ENCODE measurements around the gene NCKAP5.
"Not testable (repeated sequence)": the region's sequence is repeated elsewhere in the genome, so short reads cannot be mapped to it uniquely, and the experiment has no call there.

Gene NCKAP5

GRCh38 chr2:132830321-132830827, 737.9 kb downstream of the NCKAP5 start:
- DNase-seq = no peak

DNA sequence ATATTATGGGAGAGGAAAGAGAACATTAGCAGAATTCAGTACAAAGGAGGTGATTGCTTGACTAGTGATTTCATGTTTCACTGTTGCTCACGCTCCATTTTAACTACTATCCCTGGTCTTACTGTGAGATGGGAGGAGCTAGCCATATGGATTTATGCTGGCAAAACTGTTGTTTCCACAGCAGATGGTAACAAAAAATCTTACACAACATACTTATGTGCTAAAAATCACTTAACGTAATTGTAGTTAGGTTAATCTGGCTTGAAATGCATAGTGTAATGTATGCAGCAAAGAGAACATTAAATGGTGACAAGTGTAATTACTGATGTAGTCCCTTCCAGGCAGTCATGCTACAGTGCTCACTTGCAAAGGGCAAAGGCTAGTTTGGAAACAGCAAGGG, 742.7 kb downstream of the NCKAP5 start:
- no peak for DNase-seq

DNA sequence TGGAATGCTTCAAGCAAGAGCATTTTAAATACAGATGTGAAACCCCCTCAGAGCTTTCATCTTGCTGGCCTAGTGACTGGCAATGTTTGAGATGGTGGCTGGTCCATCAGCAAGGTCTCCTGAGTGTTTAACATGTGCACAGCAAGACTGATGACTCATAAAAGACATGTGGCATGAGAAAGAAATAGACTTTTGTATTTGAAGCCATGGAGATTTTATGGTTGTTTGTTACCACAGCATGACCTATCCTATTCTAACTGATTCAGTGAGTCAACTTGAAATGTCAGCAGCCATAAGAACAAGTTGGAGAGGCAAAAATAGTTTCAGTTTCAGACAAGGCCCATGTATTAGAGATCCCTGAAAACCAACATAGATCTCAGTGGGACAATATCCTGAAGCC, 743.5 kb downstream of the NCKAP5 start:
- no peak for DNase-seq

- no peak for DNase-seq
These were observed 752.0 kb downstream of the NCKAP5 start for GRCh38 chr2:132816234-132816633.

DNA sequence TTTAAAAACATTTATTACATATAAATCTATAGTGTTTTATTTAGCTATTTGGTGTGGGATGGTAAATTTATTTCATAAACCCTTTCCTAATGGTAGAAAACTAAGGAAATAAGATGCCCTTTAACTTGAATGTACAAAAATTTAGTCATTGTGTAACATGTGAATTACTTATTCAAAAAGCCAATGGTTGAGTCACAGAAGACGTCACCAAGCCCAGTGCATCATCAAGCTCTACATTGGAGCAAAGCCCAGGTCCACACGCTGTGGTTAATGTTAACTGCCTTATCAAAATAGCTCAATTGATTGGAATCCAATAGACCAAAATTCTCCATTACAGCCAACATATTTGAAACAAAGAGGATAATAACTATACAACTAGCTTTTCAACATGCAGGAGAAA, 752.7 kb downstream of the NCKAP5 start:
- DNase-seq = no peak

DNA sequence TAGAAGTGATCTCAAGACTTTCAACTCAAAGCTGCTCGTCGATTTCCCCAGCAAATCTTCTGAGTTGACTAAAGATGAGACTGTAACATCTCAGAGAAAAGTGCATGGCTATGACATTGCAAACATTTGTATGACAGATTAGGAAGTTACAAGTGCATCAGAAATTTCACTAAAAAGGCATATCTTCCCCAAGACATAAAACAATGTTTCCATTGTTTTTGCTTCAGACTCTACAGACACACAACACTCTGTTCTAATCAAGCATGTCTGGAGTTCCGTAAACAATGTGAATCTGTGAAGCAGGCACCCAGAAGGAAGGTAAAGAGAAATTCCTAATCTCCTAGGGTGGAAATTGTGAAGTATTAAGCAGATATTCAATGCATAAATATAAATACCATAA, 753.6 kb downstream of the NCKAP5 start:
- no peak for DNase-seq

GRCh38 chr2:132813422-132813821, 754.8 kb downstream of the NCKAP5 start:
- no peak for DNase-seq

GRCh38 chr2:132811148-132811915, 756.9 kb downstream of the NCKAP5 start:
- DNase-seq = no peak

GRCh38 chr2:132809962-132810361, 758.3 kb downstream of the NCKAP5 start:
- not testable (repeated sequence) for DNase-seq

DNA sequence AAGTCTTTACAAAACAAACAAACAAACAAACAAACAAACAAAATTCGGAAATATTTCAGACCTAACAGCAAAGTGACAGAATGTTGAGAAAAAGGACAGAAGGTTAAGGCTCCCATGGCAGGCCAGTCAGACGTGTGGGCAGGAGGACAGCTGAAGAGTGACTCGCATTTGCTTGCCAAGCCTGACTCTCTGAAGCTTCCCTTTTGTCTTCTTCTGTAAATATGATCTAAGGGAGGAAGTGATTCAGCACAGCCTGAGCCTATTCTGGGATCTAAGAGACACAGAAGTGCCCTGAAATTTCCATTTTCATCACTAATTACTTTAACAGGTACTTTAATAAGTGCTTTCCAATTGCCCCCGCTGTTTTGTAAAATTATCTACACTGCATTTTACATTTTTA, 764.2 kb downstream of the NCKAP5 start:
- no peak for DNase-seq

DNA sequence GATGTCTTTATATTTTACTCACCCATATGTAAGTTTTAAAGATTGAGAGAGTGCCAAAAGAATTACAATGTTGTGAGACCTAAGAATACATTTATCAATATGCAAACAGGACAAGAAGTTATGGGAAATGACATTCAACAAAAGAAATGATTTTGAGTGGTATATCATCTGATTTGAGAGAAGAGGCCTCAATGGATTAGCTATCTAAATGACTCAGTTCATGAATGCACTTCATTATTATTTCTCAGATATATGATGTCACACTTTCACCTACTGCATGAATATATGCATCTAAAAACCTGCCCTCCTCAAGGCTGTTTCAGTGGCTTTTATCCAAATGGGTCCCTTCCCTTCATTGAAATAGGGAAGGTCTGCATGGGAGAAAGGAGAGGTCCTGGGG, 769.9 kb downstream of the NCKAP5 start:
- DNase-seq = no peak

DNA sequence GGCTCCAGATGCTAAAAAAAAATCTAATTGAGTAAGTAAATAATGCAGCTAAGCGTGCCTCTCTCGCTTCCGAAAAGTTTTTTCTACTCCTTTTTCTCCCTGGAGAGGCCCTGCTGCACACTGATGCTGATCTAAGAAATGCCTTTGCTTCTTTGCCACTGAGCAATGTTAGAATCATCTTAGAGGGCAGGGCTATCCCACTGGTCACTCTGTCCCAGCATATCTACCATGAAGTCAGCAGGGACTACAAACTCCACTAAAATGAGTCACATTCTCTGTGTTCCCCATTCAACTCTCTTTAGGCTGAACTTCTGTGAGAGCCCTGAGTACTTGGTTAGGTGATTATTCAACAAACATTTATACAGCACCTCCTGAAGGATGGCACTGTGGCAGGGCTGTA, 770.7 kb downstream of the NCKAP5 start:
- no peak for DNase-seq

- DNase-seq = no peak
These were observed 771.2 kb downstream of the NCKAP5 start for GRCh38 chr2:132797071-132797470.

GRCh38 chr2:132795220-132795619, 773.0 kb downstream of the NCKAP5 start:
- DNase-seq = no peak

GRCh38 chr2:132793532-132793931, 774.7 kb downstream of the NCKAP5 start:
- DNase-seq = no peak

DNA sequence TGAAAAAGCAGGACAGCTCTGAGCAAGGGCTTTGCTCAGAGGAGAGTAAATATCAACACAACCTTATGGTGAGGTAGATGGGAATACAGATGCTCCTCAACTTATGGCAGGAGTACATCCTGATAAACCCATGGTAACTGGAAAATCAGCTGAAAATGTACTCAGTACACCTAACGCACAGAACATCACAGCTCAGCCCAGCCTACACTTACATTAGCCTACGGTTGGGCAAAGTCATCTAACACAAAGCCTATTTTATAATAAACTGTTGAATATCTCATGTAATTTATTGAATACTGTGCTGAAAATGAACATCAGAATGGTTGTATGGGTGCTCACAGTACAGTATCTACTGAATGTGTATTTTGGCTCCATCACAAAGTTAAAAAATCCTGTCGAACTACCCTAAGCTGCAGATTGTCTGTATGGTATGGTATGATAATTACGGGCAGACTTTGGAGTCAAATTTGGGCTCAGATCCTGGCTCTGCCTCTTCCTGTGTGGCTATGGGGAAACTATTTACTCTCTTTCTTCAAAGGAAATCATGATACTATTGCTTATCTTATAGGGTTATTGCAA, 778.0 kb downstream of the NCKAP5 start:
- DNase-seq = no peak

GRCh38 chr2:132789066-132789465, 779.2 kb downstream of the NCKAP5 start:
- DNase-seq = no peak

DNA sequence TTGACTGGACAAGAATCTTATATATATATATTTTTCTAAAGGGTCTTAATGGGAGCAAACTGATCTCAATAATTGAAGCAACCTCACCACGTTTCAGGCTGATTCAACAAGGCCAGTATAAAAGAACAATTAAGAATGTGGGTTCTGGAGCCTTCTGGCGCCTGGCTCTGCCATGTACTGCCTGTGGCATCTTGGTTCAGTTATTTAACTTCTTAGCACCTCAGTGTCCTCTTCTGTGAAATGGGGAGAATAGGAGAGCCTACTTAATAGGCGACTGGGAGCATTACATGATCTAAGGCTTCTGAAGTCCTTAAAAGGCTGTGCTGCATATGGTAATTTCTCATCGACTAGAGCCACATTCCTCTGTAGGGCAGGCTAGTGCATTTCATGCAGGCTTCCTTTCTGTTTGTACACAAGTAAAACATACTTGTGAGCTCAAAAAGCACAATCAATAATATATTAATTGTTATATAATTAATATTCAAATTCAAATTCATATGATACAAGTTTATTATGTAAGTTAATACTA, 779.9 kb downstream of the NCKAP5 start:
- DNase-seq = no peak

- DNase-seq = no peak
These were observed 784.4 kb downstream of the NCKAP5 start for GRCh38 chr2:132783883-132784282.

- no peak for DNase-seq
These were observed 786.0 kb downstream of the NCKAP5 start for GRCh38 chr2:132782176-132782783.

DNA sequence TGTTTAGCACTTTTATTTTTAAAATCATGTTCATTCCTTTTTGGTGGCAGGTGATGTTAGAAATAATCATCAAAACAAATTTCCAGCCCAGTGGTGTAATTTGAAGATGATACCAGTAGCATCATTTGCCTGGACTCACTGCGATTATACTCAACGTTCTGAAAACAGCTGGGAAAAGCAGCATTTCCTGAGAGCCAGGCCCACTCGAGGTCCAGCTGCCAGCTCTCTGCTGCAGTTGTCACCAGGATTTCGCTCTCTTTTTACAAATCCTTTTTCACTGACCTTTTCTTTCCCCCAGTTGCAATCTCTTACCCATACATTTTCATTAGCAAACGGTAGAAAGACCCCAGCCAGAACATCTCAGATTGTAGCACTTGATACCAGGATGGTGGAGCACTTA, 787.6 kb downstream of the NCKAP5 start:
- no peak for DNase-seq

GRCh38 chr2:132779206-132779721, 789.0 kb downstream of the NCKAP5 start:
- DNase-seq = no peak

DNA sequence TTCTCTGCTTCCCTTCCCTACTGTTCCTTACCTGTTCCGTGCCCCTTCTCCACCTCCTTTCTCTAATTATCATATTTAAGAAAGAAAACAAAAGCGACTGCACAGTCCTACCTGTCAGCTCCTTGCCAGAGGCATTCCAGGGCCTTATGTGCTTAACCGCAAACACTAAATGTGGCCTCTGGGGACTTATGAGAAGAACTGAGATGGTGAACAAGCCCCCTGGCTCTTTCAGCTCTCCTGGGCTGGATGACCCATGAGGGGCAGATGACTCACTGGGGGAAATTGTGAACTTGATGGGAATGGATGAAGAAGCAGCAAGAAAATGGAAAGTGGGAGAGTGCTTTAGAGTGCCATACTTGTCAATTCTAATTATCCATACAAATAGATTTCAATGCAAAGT, 792.0 kb downstream of the NCKAP5 start:
- DNase-seq = no peak

DNA sequence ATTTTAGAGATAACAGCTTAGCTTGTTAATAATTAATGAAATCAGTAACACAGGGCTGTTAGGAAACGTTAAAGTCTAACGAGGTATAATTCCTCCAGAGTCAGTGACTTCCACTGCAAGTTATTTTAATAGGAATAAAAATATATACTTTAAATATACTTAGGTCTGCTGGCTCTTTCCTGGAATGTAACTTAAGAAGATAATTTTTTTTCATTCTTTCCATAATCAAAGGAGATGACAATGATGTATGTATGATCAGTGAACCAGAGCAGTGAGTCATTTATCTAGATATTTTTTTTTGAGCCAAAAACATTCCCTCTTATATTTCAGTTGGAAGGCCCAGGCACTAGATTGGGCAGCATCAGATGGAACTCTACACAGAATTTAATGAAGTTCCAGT, 794.1 kb downstream of the NCKAP5 start:
- no peak for DNase-seq
